GM18502 (cell line): Measurements from ENCODE around the gene WDR26.
"Not testable (repeated sequence)": the region's sequence is repeated elsewhere in the genome, so short reads cannot be mapped to it uniquely, and the experiment has no call there.

Source experiments
- ATAC-seq: cut with Tn5 transposase; IDR thresholded peaks from one replicate; pipeline ENCODE4 v1.9.1; 2021; ENCODE audit warnings: mild to moderate bottlenecking; ENCODE audit not compliant: unreplicated experiment, poor library complexity

WDR26 gene

GRCh38 chr1:224353975-224354925 lies 80.3 kb downstream of the WDR26 start:
- ATAC-seq: no peak

- not testable (repeated sequence) for ATAC-seq
These were observed 82.0 kb downstream of the WDR26 start for GRCh38 chr1:224352436-224353085.

DNA sequence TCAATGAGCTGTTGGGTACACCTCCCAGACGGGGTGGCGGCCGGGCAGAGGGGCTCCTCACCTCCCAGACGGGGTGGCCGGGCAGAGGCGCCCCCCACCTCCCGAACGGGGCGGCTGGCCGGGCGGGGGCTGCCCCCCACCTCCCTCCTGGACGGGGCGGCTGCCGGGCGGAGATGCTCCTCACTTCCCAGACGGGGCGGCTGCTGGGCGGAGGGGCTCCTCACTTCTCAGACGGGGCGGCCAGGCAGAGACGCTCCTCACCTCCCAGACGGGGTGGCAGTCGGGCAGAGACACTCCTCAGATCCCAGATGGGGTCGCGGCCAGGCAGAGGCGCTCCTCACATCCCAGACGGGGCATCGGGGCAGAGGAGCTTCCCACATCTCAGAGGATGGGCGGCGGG lies 84.9 kb downstream of the WDR26 start:
- ATAC-seq: not testable (repeated sequence)

DNA sequence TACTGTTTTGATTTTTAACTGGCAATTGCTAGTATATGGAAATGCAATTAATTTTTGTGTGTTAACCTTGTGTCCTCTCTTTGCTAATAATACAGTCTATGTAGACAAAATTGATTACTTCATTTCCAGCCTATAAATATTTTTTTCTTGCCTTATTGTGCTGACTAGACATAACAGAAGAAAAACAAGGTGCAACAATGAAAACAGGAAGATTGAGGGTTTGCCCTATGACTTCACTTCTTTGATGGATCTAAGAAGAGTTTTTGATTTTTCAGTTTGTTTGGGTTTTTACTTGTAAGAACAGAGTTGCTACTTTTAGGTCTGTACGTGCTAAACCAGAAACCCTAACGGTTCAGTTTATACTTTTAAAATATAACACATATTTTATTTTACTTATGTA lies 86.5 kb downstream of the WDR26 start:
- no peak for ATAC-seq

DNA sequence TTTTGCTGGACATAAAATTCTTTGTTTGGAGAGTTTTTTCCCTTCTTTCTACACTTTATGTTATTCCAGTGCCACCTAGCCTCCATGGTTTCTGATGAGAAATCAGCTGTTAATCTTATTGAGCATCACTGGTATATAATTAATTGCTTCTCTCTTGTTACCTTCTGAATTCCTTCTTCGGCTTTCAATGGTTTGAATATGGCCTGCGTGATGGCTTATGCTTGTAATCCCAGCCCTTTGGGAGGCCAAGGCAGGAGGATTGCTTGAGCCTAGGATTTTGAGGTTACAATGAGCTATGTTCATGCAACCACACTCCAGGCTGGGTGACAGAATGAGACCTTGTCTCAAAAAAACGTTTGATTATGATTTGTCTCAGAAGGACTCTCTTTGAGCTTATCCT lies 90.9 kb downstream of the WDR26 start:
- ATAC-seq: no peak

DNA sequence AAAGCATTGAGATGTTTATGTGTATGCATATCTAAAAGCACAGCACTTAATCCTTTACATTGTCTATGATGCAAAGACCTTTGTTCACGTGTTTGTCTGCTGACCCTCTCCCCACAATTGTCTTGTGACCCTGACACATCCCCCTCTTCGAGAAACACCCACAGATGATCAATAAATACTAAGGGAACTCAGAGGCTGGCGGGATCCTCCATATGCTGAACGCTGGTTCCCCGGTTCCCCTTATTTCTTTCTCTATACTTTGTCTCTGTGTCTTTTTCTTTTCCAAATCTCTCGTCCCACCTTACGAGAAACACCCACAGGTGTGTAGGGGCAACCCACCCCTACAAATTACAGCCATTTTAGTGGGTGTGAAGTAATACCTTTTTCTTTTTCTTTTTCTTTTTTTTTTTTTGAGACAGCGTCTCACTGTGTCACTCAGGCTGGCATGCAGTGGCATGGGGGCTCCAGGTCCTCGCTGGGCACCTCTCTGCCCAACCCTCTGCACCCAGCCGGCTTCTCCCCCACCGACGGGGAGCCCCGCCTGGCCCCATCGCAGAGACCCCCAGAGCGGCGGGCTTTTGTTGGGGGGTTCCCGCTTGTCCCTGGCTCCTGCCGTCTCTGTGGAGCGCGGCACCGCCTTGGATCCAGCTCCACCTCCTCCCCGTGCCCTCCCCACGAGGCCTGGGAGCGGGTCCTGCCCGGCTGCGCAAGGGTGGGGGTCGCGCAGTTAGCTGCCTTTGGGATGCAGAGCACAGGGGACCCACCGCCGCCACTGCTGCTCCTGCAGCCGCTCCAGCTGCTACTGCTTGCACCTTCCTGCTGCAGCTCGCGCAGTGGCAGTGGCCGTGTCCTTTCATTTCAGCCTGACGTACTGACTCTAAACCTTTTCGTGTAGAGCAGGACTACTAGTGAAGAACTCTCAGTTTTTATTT lies 93.9 kb downstream of the WDR26 start:
- ATAC-seq: peak; percentile 90

GRCh38 chr1:224339442-224340033 lies 95.1 kb downstream of the WDR26 start:
- ATAC-seq: no peak

DNA sequence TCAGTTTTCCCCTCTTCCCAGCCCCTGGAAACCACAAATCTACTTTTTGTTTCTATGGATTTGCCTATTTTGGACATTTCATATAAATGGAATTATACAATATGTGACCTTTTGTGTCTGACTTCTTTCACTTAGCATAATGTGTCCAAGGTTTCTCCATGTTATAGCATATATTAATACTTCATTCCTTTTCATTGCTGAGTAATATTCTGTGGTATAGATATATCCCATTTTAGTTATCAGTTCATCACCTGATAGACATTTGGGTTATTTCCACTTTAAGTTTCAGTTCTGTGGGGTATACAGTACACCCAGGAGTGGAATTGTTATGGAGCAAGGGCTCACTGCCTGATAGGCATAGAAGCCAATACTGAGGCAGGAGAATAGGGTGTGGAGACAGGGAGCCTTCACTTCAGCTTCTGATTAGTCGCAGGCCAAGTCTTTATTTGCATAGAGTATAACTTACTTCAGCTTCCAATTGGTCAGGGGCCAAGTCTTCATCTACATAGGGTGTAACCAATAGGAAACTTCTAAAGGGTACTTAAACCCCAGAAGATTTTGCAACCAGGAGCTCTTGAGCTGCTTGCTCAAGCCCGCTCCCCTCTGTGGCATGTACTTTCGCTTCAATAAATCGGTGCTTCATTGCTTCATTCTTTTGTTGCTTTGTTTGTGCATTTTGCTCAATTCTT lies 96.3 kb downstream of the WDR26 start:
- ATAC-seq: no peak
